Heart left ventricle (tissue), 13 donors: Measurements from ENCODE around the gene ETV7.

Experiments
- POLR2A ChIP-seq, 2 donors: fragments of 450-650 bp; IDR thresholded peaks; one replicate each; pipeline ENCODE4 v1.6.1; 2017; ENCODE audit warnings: antibody characterized with exemption in 2 of 2, mild to moderate bottlenecking in 2 of 2, moderate library complexity in 2 of 2
- TF ChIP-seq, protein P1 (sequence below), 12 donors: fragments of 200-600 bp; sonication (generic) in 4 of 12; IDR thresholded peaks; one replicate each; pipeline versions ENCODE4 v1.5.0 to v1.8.0; 2018 to 2022; ENCODE audit warnings: antibody characterized with exemption in 12 of 12, mild to moderate bottlenecking in 5 of 12
- donor health status: ischemic (EF 13 %, LVEDD 7.1; RV severe dilation, severe dysfunction).
- donor health status: DM: no; HTN: yes; CAD: no.
- donor health status: DM: no; HTN: no; CAD: no.
- donor health status: ischemic (EF 25% LVEDD 6.9; RV normal size, moderate dysfunction).
- donor health status: ischemic (EF 25% LVEDD 5.7; RV mildly dilated, moderate dysfunction).
- donor health status: ischemic (EF 35%, LVEDD 5.7; RV mildly dilated, moderate dysfunction).
- donor health status: nonischemic (EF 11% LVEDD 7.7; RV severe dilation, severe dysfunction).
- donor health status: DM: yes; HTN: yes; CAD: no.
- donor health status: PGD.
- donor health status: ischemic (EF 29% LVEDD 5.4; RV normal size, mild dysfunction).
- donor health status: nonischemic (EF 23%, LVEDD 6.1; RV moderate dilation, normal function).

DNA sequence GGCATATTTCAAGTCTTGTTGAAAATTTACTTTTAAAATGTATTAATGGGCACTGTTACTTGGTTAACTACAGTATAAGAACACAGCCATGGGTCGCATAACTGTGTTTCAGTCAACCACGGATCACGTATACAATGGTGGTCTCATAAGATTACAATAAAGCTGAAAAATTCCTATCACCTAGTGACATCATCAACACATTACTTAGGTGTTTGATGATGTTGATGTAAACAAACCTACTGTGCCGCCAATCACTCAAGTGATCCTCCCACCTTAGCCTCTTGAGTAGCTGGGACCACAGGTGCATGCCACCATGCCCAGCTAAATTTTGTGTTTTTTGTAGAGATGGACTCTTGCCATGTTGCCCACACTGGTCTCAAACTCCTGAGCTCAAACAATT, 16.7 kb upstream of the ETV7 start:
- TF ChIP-seq, protein P1, sequence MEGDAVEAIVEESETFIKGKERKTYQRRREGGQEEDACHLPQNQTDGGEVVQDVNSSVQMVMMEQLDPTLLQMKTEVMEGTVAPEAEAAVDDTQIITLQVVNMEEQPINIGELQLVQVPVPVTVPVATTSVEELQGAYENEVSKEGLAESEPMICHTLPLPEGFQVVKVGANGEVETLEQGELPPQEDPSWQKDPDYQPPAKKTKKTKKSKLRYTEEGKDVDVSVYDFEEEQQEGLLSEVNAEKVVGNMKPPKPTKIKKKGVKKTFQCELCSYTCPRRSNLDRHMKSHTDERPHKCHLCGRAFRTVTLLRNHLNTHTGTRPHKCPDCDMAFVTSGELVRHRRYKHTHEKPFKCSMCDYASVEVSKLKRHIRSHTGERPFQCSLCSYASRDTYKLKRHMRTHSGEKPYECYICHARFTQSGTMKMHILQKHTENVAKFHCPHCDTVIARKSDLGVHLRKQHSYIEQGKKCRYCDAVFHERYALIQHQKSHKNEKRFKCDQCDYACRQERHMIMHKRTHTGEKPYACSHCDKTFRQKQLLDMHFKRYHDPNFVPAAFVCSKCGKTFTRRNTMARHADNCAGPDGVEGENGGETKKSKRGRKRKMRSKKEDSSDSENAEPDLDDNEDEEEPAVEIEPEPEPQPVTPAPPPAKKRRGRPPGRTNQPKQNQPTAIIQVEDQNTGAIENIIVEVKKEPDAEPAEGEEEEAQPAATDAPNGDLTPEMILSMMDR (IDR thresholded peaks at IDR 0.05): no peak
- TF ChIP-seq POLR2A (IDR thresholded peaks at IDR 0.05): no peak
